SH-SY5Y (cell line): ENCODE results near the gene PARM1.

Experiments used
- GATA2 ChIP-seq: IDR thresholded peaks from 2 replicates; pipeline ENCODE4 v1.6.1; 2011; ENCODE audit warnings: mild to moderate bottlenecking, low read depth, low read length
- GATA3 ChIP-seq: IDR thresholded peaks from 2 replicates; pipeline ENCODE4 v1.6.1; 2011; ENCODE audit warnings: low read depth, mild to moderate bottlenecking, low read length, moderate library complexity

- TF ChIP-seq GATA2 (no peak), GATA3 (no peak)
These were observed 133.0 kb downstream of the PARM1 start for GRCh38 chr4:75065909-75066308.
